Hematopoietic multipotent progenitor cell treated with erythropoietin and hydrocortisone succinate and interleukin-3 and kit ligand, for 17 days (in vitro differentiated cells): ENCODE results near the gene CDHR5.

Experiments
- DNase-seq: peaks from one replicate; pipeline ENCODE4 v3.0.0-alpha.2; 2015; ENCODE audit warnings: low spot score

Gene CDHR5

GRCh38 chr11:610146-610801 lies 14.5 kb downstream of the CDHR5 start:
- DNase-seq = no peak

- no peak for DNase-seq
Measured at GRCh38 chr11:609341-609811, 15.4 kb downstream of the CDHR5 start.

- DNase-seq = no peak
Measured at GRCh38 chr11:608791-609251, 15.9 kb downstream of the CDHR5 start.

- DNase-seq = no peak
Measured at GRCh38 chr11:607971-608659, 16.6 kb downstream of the CDHR5 start.

GRCh38 chr11:607020-607780 lies 17.6 kb downstream of the CDHR5 start:
- DNase-seq = no peak

- DNase-seq = no peak
Measured at GRCh38 chr11:606245-606644, 18.5 kb downstream of the CDHR5 start.

GRCh38 chr11:605286-606129 lies 19.2 kb downstream of the CDHR5 start:
- DNase-seq = no peak

- DNase-seq = no peak
Measured at GRCh38 chr11:603154-603553, 21.6 kb downstream of the CDHR5 start.

GRCh38 chr11:601573-602245 lies 23.0 kb downstream of the CDHR5 start:
- no peak for DNase-seq

GRCh38 chr11:598005-598680 lies 26.6 kb downstream of the CDHR5 start:
- DNase-seq = no peak

GRCh38 chr11:597166-597725 lies 27.5 kb downstream of the CDHR5 start:
- no peak for DNase-seq

- DNase-seq = no peak
Measured at GRCh38 chr11:596374-596773, 28.4 kb downstream of the CDHR5 start.

- no peak for DNase-seq
Measured at GRCh38 chr11:595400-595799, 29.4 kb downstream of the CDHR5 start.

- DNase-seq = no peak
Measured at GRCh38 chr11:593347-593746, 31.4 kb downstream of the CDHR5 start.

GRCh38 chr11:592918-593317 lies 31.8 kb downstream of the CDHR5 start:
- no peak for DNase-seq

GRCh38 chr11:592501-592900 lies 32.3 kb downstream of the CDHR5 start:
- no peak for DNase-seq

GRCh38 chr11:590997-591396 lies 33.8 kb downstream of the CDHR5 start:
- DNase-seq = no peak

GRCh38 chr11:589798-590197 lies 35.0 kb downstream of the CDHR5 start:
- no peak for DNase-seq

GRCh38 chr11:587978-588380 lies 36.8 kb downstream of the CDHR5 start:
- DNase-seq = no peak

GRCh38 chr11:587546-587945 lies 37.2 kb downstream of the CDHR5 start:
- no peak for DNase-seq
